HG03175 (cell line): ENCODE measurements around the gene DBR1.
A peak's percentile ranks its signal among the peaks of the same experiment; 100 is the strongest.

ENCODE experiments used
- ATAC-seq: cut with Tn5 transposase; IDR thresholded peaks from one replicate; pipeline ENCODE4 v1.9.1; 2021; ENCODE audit warnings: mild to moderate bottlenecking, moderate library complexity; ENCODE audit not compliant: unreplicated experiment

DBR1 gene

GRCh38 chr3:138174421-138175131 lies at the start of gene DBR1:
Gene DBR1 (minus strand): TSS chr3:138174921. CDS start chr3:138174795, 126 bp downstream.
- ATAC-seq = peak; percentile 88

DNA sequence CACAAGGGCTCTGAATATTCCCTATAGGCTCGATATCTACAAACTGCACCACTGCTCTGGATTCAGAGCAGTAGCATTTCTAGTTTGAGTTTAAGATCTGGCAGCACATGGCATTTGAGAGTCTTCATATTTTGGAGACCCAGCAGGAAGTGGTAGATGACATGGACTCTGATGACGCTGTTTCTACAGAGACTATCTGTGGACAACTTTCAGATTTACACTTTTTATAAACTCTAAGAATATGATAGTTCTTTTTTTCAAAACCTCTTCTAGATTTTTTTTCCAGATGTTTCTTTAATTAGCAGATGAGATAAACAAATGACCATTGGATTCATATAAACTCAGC lies 48.2 kb upstream of the DBR1 start:
- ATAC-seq = no peak

DNA sequence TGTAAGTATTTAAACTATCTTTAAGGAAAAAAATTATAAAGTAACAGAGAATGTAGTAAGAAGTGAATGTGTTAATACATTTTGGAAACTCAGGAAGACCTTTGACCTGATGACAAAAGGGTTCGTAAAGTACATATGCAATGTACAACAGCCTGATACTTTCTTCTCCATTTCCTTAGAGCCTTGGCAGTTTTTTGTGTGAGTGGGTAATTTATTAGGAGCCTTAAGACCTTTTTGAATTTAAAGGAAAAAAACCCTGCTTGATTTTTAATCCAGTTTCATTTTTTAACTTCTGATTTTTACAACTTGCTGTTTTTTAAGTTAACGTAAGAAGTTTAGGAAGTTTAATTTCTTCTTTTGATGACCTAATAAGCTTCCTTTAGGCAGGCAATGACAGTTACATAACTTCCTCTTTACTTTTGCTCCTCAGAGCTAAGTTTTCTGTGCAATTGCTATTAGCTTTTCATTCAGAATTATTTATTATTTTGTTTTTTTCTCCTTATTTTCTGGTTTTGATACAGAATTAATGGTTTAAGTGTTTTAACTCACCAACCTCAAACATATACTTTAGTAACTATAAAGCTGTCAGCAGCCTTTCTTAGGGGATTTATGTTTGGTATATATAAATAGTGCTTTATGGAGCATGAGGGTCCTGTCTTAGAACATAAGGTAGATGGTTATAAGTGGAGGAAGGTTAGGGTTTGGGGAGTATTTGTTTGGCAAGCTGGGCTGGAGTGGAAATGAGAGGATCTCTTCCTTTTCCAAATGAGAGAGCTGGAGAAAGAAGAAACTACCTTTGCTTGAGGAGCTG lies 47.6 kb upstream of the DBR1 start:
- ATAC-seq = no peak

- ATAC-seq = no peak
Observed at GRCh38 chr3:138220788-138221187, 46.1 kb upstream of the DBR1 start.

DNA sequence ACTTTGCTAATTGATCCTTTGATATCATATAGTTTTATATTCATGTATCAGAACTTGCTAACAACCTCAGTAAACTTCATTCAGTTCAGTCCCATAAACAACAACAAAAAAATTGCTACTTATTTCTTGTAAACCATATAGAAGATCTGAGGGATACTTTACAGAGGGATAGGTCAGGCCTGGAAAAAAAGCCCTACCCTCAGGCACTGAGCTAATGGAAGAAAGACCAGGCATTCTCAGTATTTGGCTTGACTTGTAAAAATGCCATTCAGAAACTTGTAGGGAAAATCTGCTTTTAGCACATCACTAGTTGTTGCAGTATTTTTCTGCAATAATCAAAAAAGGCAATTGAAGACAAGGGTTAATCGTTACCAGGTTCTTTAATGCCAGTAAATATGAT lies 45.5 kb upstream of the DBR1 start:
- ATAC-seq = no peak

GRCh38 chr3:138219255-138219654 lies 44.5 kb upstream of the DBR1 start:
- no peak for ATAC-seq

- no peak for ATAC-seq
Observed at GRCh38 chr3:138213398-138214085, 38.8 kb upstream of the DBR1 start.

- no peak for ATAC-seq
Observed at GRCh38 chr3:138210528-138210927, 35.8 kb upstream of the DBR1 start.

- no peak for ATAC-seq
Observed at GRCh38 chr3:138206196-138206595, 31.5 kb upstream of the DBR1 start.

GRCh38 chr3:138205527-138205926 lies 30.8 kb upstream of the DBR1 start:
- no peak for ATAC-seq

DNA sequence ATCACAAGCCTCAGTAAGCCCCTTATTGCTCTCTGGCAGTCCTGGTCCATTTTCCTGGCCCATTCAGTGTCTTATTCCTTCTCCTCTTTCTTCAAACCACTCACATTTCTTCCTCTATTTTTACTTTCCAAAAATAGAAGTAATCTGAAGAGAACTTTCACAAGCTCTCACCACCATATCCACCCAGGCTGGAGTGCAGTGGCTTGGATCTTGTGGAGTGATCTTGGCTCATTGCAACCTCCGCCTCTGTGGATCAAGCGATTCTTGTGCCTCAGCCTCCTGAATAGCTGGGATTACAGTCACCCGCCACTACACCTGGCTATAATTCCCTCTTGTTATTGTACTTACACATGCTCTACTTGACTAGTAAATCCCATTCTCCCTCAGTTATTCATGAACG lies 29.2 kb upstream of the DBR1 start:
- ATAC-seq = no peak

DNA sequence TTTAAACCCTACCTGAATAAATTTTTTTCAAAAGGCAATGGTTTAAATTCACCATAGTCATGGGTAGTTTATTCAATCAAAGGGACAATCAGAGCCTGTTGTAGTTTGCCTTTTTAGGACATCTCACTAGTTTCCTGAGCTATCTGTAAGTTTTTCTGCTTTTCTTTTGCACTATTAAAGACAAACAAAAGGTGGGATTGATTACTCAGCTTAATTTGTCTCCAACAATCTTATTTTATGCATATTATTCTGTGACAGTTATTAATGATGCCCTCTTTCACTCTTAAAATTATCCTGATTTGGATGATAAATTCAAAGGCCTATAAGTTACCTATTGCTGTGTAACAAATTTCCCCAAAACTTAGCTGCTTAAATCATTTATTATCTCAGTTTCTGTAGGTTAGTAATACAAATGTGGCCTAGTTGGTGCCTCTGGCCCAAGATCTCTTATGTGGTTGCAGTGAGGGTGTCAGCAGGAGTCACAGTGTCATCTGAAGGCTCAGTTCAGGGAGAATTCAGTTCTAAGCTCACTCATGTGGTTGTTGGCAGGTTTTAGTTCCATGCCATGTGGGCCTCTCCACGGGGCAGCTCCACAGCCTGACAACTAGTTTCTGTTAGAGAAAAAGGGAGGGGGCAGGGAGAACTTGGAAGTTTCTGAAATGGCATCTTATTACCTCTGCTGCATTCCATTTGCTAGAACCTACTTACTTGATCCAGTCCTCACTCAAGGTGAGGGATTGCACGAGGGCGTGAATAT lies 28.4 kb upstream of the DBR1 start:
- ATAC-seq = no peak

DNA sequence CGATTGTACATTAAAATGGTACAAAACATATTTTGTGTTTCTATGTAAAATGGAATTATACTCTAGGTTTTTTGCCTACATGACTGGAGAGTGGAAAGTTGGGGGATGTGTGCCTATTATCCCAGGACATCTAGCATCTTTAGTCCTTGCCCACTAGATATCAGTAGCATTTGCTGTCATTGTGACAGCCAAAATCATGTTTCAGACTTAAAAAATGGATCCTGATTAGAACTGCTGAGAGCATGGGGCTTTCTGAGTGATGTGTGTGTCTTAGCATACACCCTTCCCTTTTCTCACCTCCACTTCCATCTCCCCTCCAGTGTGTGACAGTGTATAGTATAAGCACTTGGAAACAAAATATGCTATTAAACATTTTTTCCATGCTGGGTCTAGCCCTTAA lies 25.7 kb upstream of the DBR1 start:
- no peak for ATAC-seq

- ATAC-seq = no peak
Observed at GRCh38 chr3:138199851-138200250, 25.1 kb upstream of the DBR1 start.

DNA sequence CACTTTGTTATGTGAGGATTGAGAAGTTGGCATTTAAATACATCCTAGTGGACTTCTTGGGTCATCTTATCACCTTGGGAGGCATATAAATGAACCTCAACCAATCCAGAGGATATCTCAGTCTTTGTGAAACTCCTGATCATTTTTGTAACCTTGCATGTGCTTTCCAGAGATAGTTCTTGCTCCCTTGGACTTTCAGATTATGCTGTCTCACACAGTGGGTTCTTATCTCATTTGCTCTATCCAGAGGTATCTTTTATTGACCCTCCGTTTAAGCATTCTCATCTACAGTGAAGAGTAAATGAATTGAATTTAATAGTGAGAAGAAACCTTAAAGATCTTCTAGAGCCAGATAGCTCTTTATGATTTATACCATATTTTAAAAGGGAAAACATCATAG lies 22.8 kb upstream of the DBR1 start:
- ATAC-seq = no peak

GRCh38 chr3:138197058-138197457 lies 22.3 kb upstream of the DBR1 start:
- no peak for ATAC-seq

- ATAC-seq = no peak
Observed at GRCh38 chr3:138196023-138196422, 21.3 kb upstream of the DBR1 start.

- ATAC-seq = no peak
Observed at GRCh38 chr3:138195481-138195880, 20.8 kb upstream of the DBR1 start.

- ATAC-seq = no peak
Observed at GRCh38 chr3:138188013-138188730, 13.5 kb upstream of the DBR1 start.

DNA sequence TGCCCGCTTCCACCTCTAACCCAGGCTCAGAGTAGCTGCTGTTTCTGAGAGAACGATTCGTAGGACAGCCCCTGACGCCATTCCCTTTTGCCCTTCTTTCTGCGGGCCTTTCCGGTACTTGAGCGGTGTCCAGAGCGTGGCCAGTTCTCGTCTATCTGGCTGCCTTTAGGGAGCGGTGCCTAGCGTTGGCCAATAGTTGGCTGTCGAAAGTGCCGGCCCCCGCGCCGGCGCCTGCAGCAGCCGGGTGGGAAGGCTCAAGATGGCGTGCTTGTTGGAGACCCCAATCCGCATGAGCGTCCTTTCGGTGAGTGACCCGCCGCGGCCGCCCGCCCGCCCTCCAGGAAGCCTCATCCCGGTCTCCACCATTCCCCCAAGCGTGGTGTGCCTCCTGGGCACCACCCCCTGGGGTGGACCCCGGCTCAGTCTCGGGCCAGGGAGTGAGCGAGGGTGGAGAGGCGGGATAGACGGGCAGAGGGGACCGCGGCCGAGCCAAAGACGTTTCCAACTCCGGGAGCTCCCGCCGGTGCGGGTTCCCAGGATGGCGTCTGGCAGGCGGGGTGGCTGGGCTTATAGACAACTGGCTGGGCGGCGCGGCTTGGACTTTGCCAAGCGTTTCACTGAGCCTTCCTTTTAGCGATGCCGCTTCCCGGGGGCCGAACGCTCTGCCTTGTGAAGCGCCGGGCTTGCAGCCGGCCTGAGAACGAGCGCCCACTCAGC lies 12.7 kb upstream of the DBR1 start, which contains the start of gene ARMC8:
Gene ARMC8, plus strand, starts transcription at position 6 of the 717 bp plus-strand sequence. Its CDS starts 254 bp downstream, at position 260.
- ATAC-seq = peak; percentile 57
